Subcutaneous adipose tissue (tissue), 4 donors: ENCODE data around the gene IGDCC3. TPM values are rescaled to one million over a fixed set of nuclear protein-coding genes. Genes with fewer than 3 reads are reported as not detected.

ENCODE experiments used
- total RNA-seq, 4 donors: library from RNA; depleted of rRNA; stranded (reverse); fragments of >200 nt; gene quantifications; one replicate each; pipeline ENCODE4 v1.1.0, GENCODE V29; 2016
- TF ChIP-seq, protein P1 (sequence below): fragments of 450-650 bp; IDR thresholded peaks from one replicate; pipeline ENCODE4 v1.5.1; 2016; ENCODE audit warnings: low read depth, mild to moderate bottlenecking, control low read depth, antibody characterized with exemption, moderate library complexity

Gene IGDCC3
- total RNA-seq, 4 donors from 2014 or later, result not detected

DNA sequence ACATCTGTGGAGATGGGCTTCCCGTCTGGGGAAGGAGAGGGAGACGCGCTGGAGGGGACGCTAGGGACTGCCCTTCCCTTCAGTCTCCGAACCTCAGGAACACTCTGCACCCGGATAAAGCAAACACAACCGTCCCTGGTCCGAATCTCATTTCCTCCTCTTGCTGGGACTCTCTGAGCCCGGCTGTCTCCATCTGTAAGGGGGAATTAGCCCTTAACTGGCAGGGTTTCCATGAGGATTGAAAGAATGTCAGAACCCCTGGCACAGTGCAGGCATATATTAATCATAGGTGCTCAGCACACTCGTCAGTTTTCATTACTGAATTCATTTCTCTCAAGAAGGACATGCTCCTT is 19.1 kb upstream of the IGDCC3 start:
- TF ChIP-seq, protein P1, sequence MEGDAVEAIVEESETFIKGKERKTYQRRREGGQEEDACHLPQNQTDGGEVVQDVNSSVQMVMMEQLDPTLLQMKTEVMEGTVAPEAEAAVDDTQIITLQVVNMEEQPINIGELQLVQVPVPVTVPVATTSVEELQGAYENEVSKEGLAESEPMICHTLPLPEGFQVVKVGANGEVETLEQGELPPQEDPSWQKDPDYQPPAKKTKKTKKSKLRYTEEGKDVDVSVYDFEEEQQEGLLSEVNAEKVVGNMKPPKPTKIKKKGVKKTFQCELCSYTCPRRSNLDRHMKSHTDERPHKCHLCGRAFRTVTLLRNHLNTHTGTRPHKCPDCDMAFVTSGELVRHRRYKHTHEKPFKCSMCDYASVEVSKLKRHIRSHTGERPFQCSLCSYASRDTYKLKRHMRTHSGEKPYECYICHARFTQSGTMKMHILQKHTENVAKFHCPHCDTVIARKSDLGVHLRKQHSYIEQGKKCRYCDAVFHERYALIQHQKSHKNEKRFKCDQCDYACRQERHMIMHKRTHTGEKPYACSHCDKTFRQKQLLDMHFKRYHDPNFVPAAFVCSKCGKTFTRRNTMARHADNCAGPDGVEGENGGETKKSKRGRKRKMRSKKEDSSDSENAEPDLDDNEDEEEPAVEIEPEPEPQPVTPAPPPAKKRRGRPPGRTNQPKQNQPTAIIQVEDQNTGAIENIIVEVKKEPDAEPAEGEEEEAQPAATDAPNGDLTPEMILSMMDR, result no peak

DNA sequence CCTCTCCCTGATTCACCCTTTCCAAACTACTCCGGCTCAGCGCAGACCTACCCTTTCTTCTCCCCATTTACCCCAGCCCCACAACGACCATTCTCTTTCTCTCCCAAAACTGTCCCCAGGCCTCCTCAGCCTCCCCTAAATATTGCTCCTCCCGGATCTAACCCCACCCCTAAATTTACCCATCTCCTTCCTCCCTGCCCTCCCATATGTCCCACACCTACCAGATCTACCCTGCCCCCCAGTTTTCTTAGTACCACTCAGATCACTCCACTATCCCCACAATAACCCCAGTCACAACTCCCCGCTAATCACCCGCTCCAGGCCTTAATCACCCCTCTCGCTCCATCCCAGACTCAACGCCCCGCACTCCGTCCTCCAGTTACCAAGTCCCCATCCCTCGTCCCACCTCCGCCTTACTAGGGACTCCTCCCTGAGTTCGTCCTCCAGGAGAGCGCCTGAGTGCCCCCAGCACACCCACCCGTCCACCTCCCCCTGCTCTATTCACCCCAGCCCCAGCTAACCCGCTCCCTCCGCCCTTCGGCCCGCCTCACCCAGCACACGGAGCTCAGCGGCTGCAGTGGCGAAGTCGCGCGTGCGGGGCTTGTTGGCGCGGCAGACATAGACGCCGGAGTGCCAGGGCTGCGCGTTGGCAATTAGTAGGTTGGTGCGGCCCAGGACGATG is 18.6 kb upstream of the IGDCC3 start:
- TF ChIP-seq, protein P1, result no peak

GRCh38 chr15:65395567-65396202 is 17.9 kb upstream of the IGDCC3 start:
- TF ChIP-seq, protein P1, result no peak

- TF ChIP-seq, protein P1, result no peak
These were observed 17.1 kb upstream of the IGDCC3 start for GRCh38 chr15:65394936-65395335.

- TF ChIP-seq, protein P1, result no peak
These were observed 16.5 kb upstream of the IGDCC3 start for GRCh38 chr15:65394280-65394789.

GRCh38 chr15:65393557-65393956 is 15.8 kb upstream of the IGDCC3 start:
- TF ChIP-seq, protein P1, result no peak

- TF ChIP-seq, protein P1, result no peak
These were observed 15.3 kb upstream of the IGDCC3 start for GRCh38 chr15:65393091-65393490.
